Hepatocyte (in vitro differentiated cells): Measurements from ENCODE around the gene CRMP1.

ENCODE experiments used
- CTCF ChIP-seq: fragments of 200-600 bp; sonication (generic); IDR thresholded peaks from 2 replicates; pipeline ENCODE4 v1.5.1; 2016; ENCODE audit warnings: antibody characterized with exemption, mild to moderate bottlenecking; ENCODE audit not compliant: poor library complexity
- EZH2 ChIP-seq: fragments of 200-600 bp; sonication (generic); IDR thresholded peaks from 2 replicates; pipeline ENCODE4 v1.6.1; 2016; ENCODE audit warnings: antibody characterized with exemption, mild to moderate bottlenecking, borderline replicate concordance
- EZH2phosphoT487 ChIP-seq: fragments of 200-600 bp; sonication (generic); IDR thresholded peaks from one replicate; pipeline ENCODE4 v1.6.1; 2018; ENCODE audit warnings: antibody characterized with exemption, mild to moderate bottlenecking, low read depth, moderate library complexity; ENCODE audit not compliant: unreplicated experiment, severe bottlenecking

GRCh38 chr4:5825321-5826041, 67.4 kb downstream of the CRMP1 start:
- TF ChIP-seq EZH2 (no peak), CTCF (no peak), EZH2phosphoT487 (no peak)
